Measurements from ENCODE around the gene JPH2.
A peak's percentile ranks its signal among the peaks of the same experiment; 100 is the strongest.

The JPH2 gene

GRCh38 chr20:44074252-44075151, 112.5 kb downstream of the JPH2 start:
- DNase-seq, result peak in 1 of 2 donors; percentile 20

- no peak for DNase-seq
Observed at GRCh38 chr20:44073675-44074071, 113.3 kb downstream of the JPH2 start.

- no peak for DNase-seq
Observed at GRCh38 chr20:44073011-44073674, 113.8 kb downstream of the JPH2 start.

GRCh38 chr20:44072384-44072783, 114.6 kb downstream of the JPH2 start:
- no peak for DNase-seq

GRCh38 chr20:44071526-44072111, 115.4 kb downstream of the JPH2 start:
- no peak for DNase-seq

- DNase-seq, result no peak
Observed at GRCh38 chr20:44071057-44071456, 115.9 kb downstream of the JPH2 start.

GRCh38 chr20:44070139-44070900, 116.7 kb downstream of the JPH2 start:
- DNase-seq, result no peak

GRCh38 chr20:44069203-44070011, 117.6 kb downstream of the JPH2 start:
- peak in 1 of 2 donors; percentile 15 for DNase-seq

- DNase-seq, result peak; percentile 28 to 31
Observed at GRCh38 chr20:44068316-44069201, 118.4 kb downstream of the JPH2 start.

GRCh38 chr20:44067650-44068081, 119.3 kb downstream of the JPH2 start:
- no peak for DNase-seq

- no peak for DNase-seq
Observed at GRCh38 chr20:44066645-44067606, 120.1 kb downstream of the JPH2 start.

- no peak for DNase-seq
Observed at GRCh38 chr20:44065401-44066340, 121.3 kb downstream of the JPH2 start.

GRCh38 chr20:44064501-44065400, 122.2 kb downstream of the JPH2 start:
- DNase-seq, result no peak

Data from inflammatory macrophage (primary cell).